Right ventricle myocardium superior (tissue), 1 donor: ENCODE results near the gene C15orf61. TPM values are rescaled to one million over a fixed set of nuclear protein-coding genes. Genes with fewer than 3 reads are reported as not detected.

ENCODE experiments used
- ATAC-seq: fragments of 200-7000 bp; cut with Tn5 transposase; one replicate; pipeline ENCODE4 v1.9.1; 2020; ENCODE audit warnings: mild to moderate bottlenecking; ENCODE audit not compliant: poor library complexity
- DNase-seq: peaks from one replicate; pipeline ENCODE4 v3.0.0-alpha.2; 2020
- intact Hi-C: fragments of 100-400 bp; cut with DNase I; formaldehyde crosslinking; loops from one replicate; pipeline ENCODE4 v1.11.2; 2022
- total RNA-seq: library from RNA; stranded (reverse); fragmentation: NEBNext Ultra II Directional; extraction: Animal tissue kit (Norgen Biotek cat#: 25700); gene quantifications from one replicate; pipeline ENCODE4 v1.2.1, GENCODE V29; 2021
- donor health status: DM: no; HTN: yes; CAD: no; lungs with severe emphysema.

C15orf61 gene
- total RNA-seq, 1 donor from 2014 or later: 15.7 TPM

DNA sequence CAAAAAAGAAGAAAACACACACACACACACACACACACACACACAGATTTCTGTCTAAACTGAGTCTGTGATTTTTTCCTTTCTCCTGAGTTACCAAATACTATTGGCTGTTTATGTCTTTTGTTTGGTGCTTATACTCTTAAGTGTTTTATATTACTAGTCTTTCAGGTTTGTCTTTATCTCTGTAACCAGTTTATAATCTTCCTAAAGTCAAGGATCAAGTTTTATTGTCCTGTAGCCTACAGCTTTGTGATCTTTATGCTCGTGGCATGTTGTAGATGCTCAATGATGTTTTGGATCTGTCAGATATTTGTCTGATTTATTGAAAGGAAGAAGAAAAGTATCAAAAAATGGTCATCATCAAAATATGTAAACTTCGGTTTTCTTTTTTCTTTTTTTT lies 26.1 kb downstream of the C15orf61 start:
- intact Hi-C loops: no loop called here
- ATAC-seq (no peak), DNase-seq (no peak)

GRCh38 chr15:67547836-67548235 lies 26.9 kb downstream of the C15orf61 start:
- no peak for ATAC-seq
- no peak for DNase-seq
- intact Hi-C loops: no loop called here

GRCh38 chr15:67548236-67548852 lies 27.4 kb downstream of the C15orf61 start:
- ATAC-seq (peak; percentile 53), DNase-seq (no peak)
- intact Hi-C loops: no loop called here

- intact Hi-C loops: no loop called here
Measured at GRCh38 chr15:67548862-67549651, 28.1 kb downstream of the C15orf61 start.

GRCh38 chr15:67549736-67550135 lies 28.8 kb downstream of the C15orf61 start:
- ATAC-seq (no peak), DNase-seq (no peak)
- intact Hi-C loops: no loop called here

More at GRCh38 chr15:67548862-67549651, 28.1 kb downstream of the C15orf61 start:
- ATAC-seq: peak; percentile 83
- peak; percentile 44 for DNase-seq

GRCh38 chr15:67550522-67550921 lies 29.6 kb downstream of the C15orf61 start:
- DNase-seq: no peak
- peak; percentile 61 for ATAC-seq
- intact Hi-C loops: no loop called here

DNA sequence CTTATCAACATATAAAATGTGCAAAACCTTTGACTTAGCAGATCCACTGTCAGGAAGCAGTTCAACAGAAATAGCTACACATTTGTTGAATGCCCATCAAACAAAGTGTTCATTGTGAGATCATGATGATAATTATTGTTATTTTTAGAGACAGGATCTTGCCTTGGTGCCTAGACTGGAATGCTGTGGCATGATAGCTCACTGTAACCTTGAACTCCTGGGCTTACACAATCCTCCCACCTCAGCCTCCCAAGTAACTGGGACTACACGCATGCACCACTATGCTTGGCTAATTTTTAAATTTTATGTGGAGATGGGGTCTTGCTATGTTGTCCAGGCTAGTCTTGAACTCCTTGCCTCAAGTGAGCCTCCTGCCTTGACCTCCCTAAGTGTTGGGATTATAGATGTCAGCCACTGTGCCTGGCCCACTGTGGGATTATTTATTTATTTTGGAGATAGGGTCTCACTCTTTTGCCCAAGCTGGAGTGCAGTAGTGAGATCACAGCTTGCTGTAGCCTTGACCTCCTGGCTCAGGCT lies 30.3 kb downstream of the C15orf61 start:
- ATAC-seq: no peak
- no peak for DNase-seq

GRCh38 chr15:67554580-67554979 lies 33.6 kb downstream of the C15orf61 start:
- ATAC-seq: no peak
- intact Hi-C loops: no loop called here
- no peak for DNase-seq

More for the DNA sequence above, 30.3 kb downstream of the C15orf61 start:
- intact Hi-C loops: no loop called here

DNA sequence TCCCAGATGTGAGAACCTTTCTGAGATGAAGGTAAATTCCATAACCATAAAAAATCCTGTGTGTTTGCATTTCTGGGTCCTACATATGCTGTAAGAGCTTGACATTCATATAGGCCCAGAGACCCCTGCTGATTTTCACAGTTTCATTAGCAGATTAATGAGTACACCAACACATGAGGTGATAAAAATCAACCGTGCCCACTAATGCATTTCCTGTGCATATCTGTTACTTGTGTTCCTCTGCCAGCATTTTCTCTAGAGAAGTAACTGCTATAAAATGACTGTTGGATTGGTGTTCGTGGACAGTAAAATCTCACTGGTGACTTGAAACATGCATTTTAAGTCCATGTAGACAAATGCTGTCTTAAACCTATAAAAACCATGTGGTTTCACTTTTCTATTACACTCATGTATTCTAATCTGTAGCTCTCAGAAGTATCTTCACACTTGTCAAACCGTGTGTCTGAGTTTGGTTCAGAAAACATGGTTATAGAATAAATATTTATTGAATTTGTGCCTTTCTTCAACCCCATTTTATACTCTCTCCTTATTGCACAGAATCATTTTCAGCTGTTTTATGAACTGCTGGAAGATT lies 36.1 kb downstream of the C15orf61 start:
- ATAC-seq: no peak
- DNase-seq: no peak
- intact Hi-C loops: no loop called here

GRCh38 chr15:67558502-67558901 lies 37.6 kb downstream of the C15orf61 start:
- DNase-seq (no peak), ATAC-seq (no peak)
- intact Hi-C loops: no loop called here

DNA sequence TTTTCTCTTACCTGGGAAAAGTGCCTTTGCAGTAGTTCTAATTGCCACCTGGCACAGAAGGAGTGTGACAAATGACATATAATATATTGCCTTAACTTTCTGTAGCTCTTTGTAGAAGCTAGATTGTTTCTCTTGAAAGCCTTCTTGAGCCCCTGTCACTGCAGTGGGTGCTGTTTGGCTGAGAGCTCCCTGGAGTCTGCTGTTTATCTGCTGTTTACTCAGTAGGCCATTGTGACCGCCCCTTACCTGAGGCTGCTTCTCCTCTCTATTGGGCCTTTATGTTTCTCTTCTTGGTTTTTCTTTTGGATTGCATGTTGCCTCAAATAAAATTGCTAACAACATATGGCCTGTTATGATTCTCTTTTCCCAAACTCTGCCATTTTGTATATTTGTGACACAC lies 38.2 kb downstream of the C15orf61 start:
- intact Hi-C loops: no loop called here
- no peak for ATAC-seq
- DNase-seq: no peak

DNA sequence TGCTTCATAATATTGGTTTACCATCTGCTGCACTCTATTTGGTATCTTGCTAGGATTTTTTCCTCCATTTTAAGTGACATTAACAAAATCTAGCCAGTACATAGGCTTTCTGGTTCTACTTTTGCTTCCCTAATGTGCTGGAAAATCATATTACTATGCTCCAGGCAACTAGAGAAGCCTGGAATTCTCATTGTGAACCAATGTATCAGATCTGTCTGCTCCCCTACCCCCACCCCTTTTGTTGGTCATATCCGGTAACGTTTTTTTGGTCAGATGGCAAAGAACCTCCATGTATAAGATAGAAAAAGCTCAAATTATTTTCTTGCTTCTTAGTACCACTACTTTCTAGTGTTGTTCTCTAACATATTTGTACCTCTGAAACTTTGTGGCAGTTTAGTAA lies 38.6 kb downstream of the C15orf61 start:
- intact Hi-C loops: no loop called here
- ATAC-seq: no peak
- DNase-seq: no peak

DNA sequence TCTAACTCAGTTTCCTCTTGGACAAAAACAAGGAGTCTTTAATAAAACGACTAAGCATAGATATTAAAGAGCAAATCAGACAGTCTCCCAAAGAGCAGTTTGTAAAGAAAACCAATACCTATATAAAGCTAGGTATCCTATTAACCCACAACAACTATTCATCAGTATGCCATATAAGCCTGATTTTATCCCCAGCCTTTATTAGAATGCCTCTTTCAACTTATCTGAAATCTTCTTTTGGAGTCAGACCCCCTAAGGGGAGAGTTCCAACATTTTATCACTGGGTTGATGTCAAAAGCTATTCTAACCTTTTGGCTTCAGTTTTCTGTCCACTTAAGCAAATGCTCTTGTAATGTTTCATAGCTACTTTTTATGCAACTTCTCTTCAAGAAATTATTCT lies 39.4 kb downstream of the C15orf61 start:
- intact Hi-C loops: no loop called here
- DNase-seq (no peak), ATAC-seq (no peak)

DNA sequence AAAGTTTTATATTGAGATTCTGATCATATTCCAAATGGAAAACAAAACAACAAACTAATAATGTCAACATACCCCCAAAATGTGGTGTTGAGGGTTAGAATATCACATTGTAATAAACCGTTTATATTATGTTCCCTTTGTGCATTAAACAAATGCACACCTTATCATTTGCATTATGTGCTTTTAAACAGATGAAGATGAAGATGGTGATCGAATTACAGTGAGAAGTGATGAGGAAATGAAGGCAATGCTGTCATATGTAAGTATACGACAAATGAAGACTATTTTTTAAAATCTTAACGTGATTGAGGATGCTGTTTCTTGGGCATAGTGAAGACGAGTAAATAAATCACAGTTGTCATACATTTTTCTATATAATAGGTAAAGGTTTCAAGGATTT lies 42.2 kb downstream of the C15orf61 start:
- intact Hi-C loops: no loop called here
- ATAC-seq: no peak

DNA sequence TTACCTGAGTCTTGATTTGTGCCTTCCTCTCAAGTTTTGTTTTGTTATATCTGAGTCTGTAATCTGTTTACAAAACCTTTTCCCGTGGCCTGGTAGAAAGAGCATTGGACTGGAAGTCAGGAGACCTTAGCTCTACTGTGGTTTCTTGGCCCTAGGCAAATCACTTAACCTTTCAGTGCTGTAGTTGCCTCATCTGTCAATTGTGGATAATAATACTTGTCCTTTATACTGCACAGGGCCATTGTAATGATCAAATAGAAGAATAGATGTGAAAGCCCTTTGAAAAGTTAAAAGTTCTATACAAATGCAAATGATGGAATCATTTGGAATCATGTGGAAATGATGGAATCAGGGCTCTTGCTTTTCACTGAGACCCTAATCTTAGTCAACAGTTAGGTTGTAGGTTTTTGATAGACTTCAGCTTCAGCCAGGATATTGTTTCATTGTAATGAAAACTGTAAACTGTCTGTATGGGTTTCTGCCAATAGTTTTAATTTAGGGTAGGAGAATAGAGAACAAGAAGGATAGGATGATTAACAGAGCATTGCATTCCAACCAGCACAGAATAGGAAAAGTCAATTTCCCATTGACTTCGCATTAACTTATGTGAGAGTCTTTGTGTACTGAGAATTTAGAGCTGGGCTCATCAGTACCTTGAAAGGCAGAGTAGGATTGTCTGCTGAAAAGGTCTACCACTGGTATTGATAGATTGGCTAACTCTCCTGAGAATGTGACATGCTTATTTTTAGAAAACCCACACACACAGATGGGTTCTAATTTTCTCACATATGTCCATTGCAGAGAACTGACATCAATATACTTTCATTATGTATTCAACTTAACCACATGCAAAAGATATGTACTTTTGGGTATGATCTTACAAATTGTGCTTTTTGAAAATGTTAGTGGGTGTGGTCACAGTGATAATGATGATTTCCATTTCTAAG lies 43.4 kb downstream of the C15orf61 start:
- ATAC-seq (no peak), DNase-seq (no peak)
- intact Hi-C loops: no loop called here

More for the DNA sequence above, 42.2 kb downstream of the C15orf61 start:
- no peak for DNase-seq

- intact Hi-C loops: no loop called here
- DNase-seq: no peak
- no peak for ATAC-seq
Measured at GRCh38 chr15:67564968-67565345, 44.0 kb downstream of the C15orf61 start.

DNA sequence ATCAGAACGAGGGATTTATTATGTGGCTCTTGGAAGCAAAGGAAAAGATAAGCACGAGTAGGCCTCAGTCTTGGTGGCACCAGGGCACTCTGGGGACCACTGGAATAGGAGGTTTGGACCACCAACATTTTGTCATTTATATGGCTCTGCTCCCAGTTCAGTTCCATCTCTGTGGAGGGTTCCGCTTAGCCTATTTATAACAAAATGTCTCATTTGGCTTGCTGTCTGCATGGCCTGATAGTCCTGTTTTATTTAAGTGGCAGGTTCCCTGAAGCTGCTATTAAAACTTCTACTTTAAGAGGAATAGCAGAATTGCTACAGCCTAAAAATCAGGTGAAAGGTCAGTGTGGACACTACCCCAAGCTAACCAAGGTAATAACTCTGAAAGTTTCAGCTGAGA lies 48.7 kb downstream of the C15orf61 start:
- DNase-seq (no peak), ATAC-seq (peak; percentile 61)
- intact Hi-C loops: no loop called here

GRCh38 chr15:67570875-67571647 lies 50.1 kb downstream of the C15orf61 start:
- DNase-seq (no peak), ATAC-seq (no peak)
- intact Hi-C loops: no loop called here
